IMR-90 (cell line): Measurements from ENCODE around the gene CCSER1. TPM values are rescaled to one million over a fixed set of nuclear protein-coding genes. Genes with fewer than 3 reads are reported as not detected.

Experiments
- ATAC-seq: fragments of 200-7000 bp; cut with Tn5 transposase; 2 replicates; pipeline ENCODE4 v1.9.1; 2020; ENCODE audit warnings: low read depth, mild to moderate bottlenecking, moderate library complexity
- BruUV-seq: library from RNA; stranded (reverse); fragments of 400-500 nt; replicated peaks from 2 replicates; lab custom pipeline; 2021; lab: Mats Ljungman, UMichigan
- CTCF ChIA-PET: fragments of 300-600 bp; formaldehyde crosslinking; extraction: SDS; loops from one replicate; lab custom pipeline; 2021; ENCODE audit warnings: antibody characterized with exemption; lab: Yijun Ruan, JAX
- POLR2A ChIA-PET: fragments of 300-600 bp; sonication (Branson Sonifier 250); formaldehyde crosslinking; loops from one replicate; lab custom pipeline; 2022; ENCODE audit warnings: antibody characterized with exemption; ENCODE audit not compliant: unreplicated experiment; lab: Charles Lee
- DNase-seq: peaks from one replicate; pipeline ENCODE4 v3.0.0; 2013
- H2AFZ ChIP-seq: replicated peaks from 2 replicates; pipeline ENCODE3; 2013; ENCODE audit warnings: low read length, mild to moderate bottlenecking; ENCODE audit not compliant: poor library complexity
- H2AK5ac ChIP-seq: 2 replicates; pipeline ENCODE4 v1.6.1; 2013; ENCODE audit warnings: low read depth, low read length, inconsistent platforms
- H2AK9ac ChIP-seq: replicated peaks from 2 replicates; pipeline ENCODE3; 2013; ENCODE audit warnings: mild to moderate bottlenecking, low read depth, low read length, moderate library complexity; ENCODE audit not compliant: poor library complexity
- H2BK120ac ChIP-seq: 2 replicates; pipeline ENCODE4 v1.6.1; 2013; ENCODE audit warnings: low read depth, low read length, inconsistent platforms
- H2BK15ac ChIP-seq: 3 replicates; pipeline ENCODE4 v1.6.1; 2013; ENCODE audit warnings: low read depth, low read length, inconsistent platforms
- H2BK20ac ChIP-seq: 2 replicates; pipeline ENCODE4 v1.6.1; 2013; ENCODE audit warnings: low read depth, mild to moderate bottlenecking, inconsistent platforms, low read length, moderate library complexity
- H2BK5ac ChIP-seq: 2 replicates; pipeline ENCODE4 v1.6.1; 2013; ENCODE audit warnings: mild to moderate bottlenecking, low read depth, low read length, inconsistent platforms; ENCODE audit not compliant: poor library complexity, severe bottlenecking
- H3K14ac ChIP-seq: replicated peaks from 2 replicates; pipeline ENCODE4 v1.6.1; 2013; ENCODE audit warnings: low read depth, low read length, inconsistent platforms
- H3K18ac ChIP-seq: 2 replicates; pipeline ENCODE4 v1.6.1; 2013; ENCODE audit warnings: low read depth, low read length, control low read depth
- H3K23ac ChIP-seq: 2 replicates; pipeline ENCODE4 v1.6.1; 2013; ENCODE audit warnings: low read depth, low read length, inconsistent platforms
- H3K27ac ChIP-seq: 2 replicates; pipeline ENCODE4 v1.5.1; 2013; ENCODE audit warnings: mild to moderate bottlenecking, control low read depth, low read length; ENCODE audit not compliant: insufficient read depth
- H3K27me3 ChIP-seq: 2 replicates; pipeline ENCODE4 v1.6.1; 2013; ENCODE audit warnings: low read length; ENCODE audit not compliant: control insufficient read depth, insufficient read depth
- H3K36me3 ChIP-seq: 2 replicates; pipeline ENCODE4 v1.6.1; 2013; ENCODE audit warnings: low read length, mixed read lengths; ENCODE audit not compliant: control insufficient read depth, insufficient read depth
- H3K4ac ChIP-seq: 2 replicates; pipeline ENCODE4 v1.6.1; 2013; ENCODE audit warnings: low read depth, low read length, inconsistent platforms
- H3K4me1 ChIP-seq: 2 replicates; pipeline ENCODE4 v1.6.1; 2013; ENCODE audit warnings: low read length, mixed read lengths; ENCODE audit not compliant: control insufficient read depth, insufficient read depth
- H3K4me2 ChIP-seq: 2 replicates; pipeline ENCODE4 v1.6.1; 2013; ENCODE audit warnings: low read depth, mild to moderate bottlenecking, control low read depth, low read length, moderate library complexity
- H3K4me3 ChIP-seq: 2 replicates; pipeline ENCODE4 v1.5.1; 2013; ENCODE audit warnings: low read depth, mild to moderate bottlenecking, control low read depth, low read length, moderate library complexity; ENCODE audit not compliant: insufficient read depth
- H3K56ac ChIP-seq: 2 replicates; pipeline ENCODE4 v1.6.1; 2013; ENCODE audit warnings: low read length, inconsistent platforms; ENCODE audit not compliant: insufficient read depth; ENCODE audit errors: extremely low read depth
- H3K79me1 ChIP-seq, 2 experiments: 2 replicates each; pipeline ENCODE4 v1.6.1; 2013; ENCODE audit warnings: low read length in 2 of 2, inconsistent platforms in 1 of 2, low read depth in 1 of 2
- H3K9ac ChIP-seq: 2 replicates; pipeline ENCODE4 v1.6.1; 2013; ENCODE audit warnings: low read depth, low read length, control low read depth
- H3K9me1 ChIP-seq: 2 replicates; pipeline ENCODE4 v1.6.1; 2013; ENCODE audit warnings: low read length, inconsistent platforms; ENCODE audit not compliant: insufficient read depth
- H3K9me3 ChIP-seq: 2 replicates; pipeline ENCODE4 v1.6.1; 2013; ENCODE audit warnings: low read length; ENCODE audit not compliant: control insufficient read depth, insufficient read depth
- H4K20me1 ChIP-seq: 2 replicates; pipeline ENCODE4 v1.6.1; 2013; ENCODE audit warnings: low read length, inconsistent platforms; ENCODE audit not compliant: insufficient read depth
- H4K5ac ChIP-seq: 2 replicates; pipeline ENCODE4 v1.6.1; 2013; ENCODE audit warnings: mild to moderate bottlenecking, low read depth, low read length, control low read depth
- H4K8ac ChIP-seq, 2 experiments: 2 replicates each; pipeline ENCODE4 v1.6.1; 2013; ENCODE audit warnings: low read depth in 2 of 2, low read length in 2 of 2, control low read depth in 1 of 2, inconsistent platforms in 1 of 2
- H4K91ac ChIP-seq: 2 replicates; pipeline ENCODE4 v1.6.1; 2013; ENCODE audit warnings: low read depth, low read length, inconsistent platforms; ENCODE audit not compliant: insufficient read depth
- BHLHE40 ChIP-seq: fragments of 150-350 bp; IDR thresholded peaks from 2 replicates; pipeline ENCODE4 v1.6.1; 2016; ENCODE audit warnings: mild to moderate bottlenecking, low read depth, low read length
- CEBPB ChIP-seq: IDR thresholded peaks from 2 replicates; pipeline ENCODE4 v1.6.1; 2012; ENCODE audit warnings: low read depth, low read length, improper control_type of control experiment
- CHD1 ChIP-seq: IDR thresholded peaks from 2 replicates; pipeline ENCODE4 v1.6.1; 2012; ENCODE audit warnings: low read depth, low read length, improper control_type of control experiment
- FOS ChIP-seq: fragments of 150-350 bp; IDR thresholded peaks from 2 replicates; pipeline ENCODE4 v1.6.1; 2016; ENCODE audit warnings: low read depth, low read length
- MAFK ChIP-seq: IDR thresholded peaks from 2 replicates; pipeline ENCODE4 v1.6.1; 2012; ENCODE audit warnings: low read depth, low read length, improper control_type of control experiment
- MAZ ChIP-seq: IDR thresholded peaks from 2 replicates; pipeline ENCODE4 v1.6.1; 2012; ENCODE audit warnings: low read depth, mild to moderate bottlenecking, low read length, improper control_type of control experiment, moderate library complexity, borderline replicate concordance
- MXI1 ChIP-seq: IDR thresholded peaks from 2 replicates; pipeline ENCODE4 v1.6.1; 2012; ENCODE audit warnings: low read depth, mild to moderate bottlenecking, low read length, moderate library complexity, borderline replicate concordance
- NFE2L2 ChIP-seq: fragments of 150-350 bp; IDR thresholded peaks from 2 replicates; pipeline ENCODE4 v1.6.1; 2016; ENCODE audit warnings: low read depth, mild to moderate bottlenecking, low read length
- POLR2A ChIP-seq: IDR thresholded peaks from 2 replicates; pipeline ENCODE4 v1.6.1; 2012; ENCODE audit warnings: mild to moderate bottlenecking, low read depth, low read length
- RAD21 ChIP-seq: IDR thresholded peaks from 2 replicates; pipeline ENCODE4 v1.6.1; 2012; ENCODE audit warnings: low read length, improper control_type of control experiment
- RCOR1 ChIP-seq: IDR thresholded peaks from 2 replicates; pipeline ENCODE4 v1.6.1; 2012; ENCODE audit warnings: mild to moderate bottlenecking, low read length, improper control_type of control experiment; ENCODE audit not compliant: insufficient replicate concordance
- RFX5 ChIP-seq: IDR thresholded peaks from 2 replicates; pipeline ENCODE4 v1.8.0; 2012; ENCODE audit warnings: low read depth, mild to moderate bottlenecking, low read length, moderate library complexity
- SMC3 ChIP-seq: fragments of 150-350 bp; IDR thresholded peaks from 2 replicates; pipeline ENCODE4 v1.6.1; 2016; ENCODE audit warnings: low read depth, mild to moderate bottlenecking, antibody characterized with exemption, low read length, moderate library complexity
- dilution Hi-C: fragments of 300-500 bp; cut with HindIII; formaldehyde crosslinking; loops from one replicate; pipeline ENCODE4 v1.14.3; 2018; ENCODE audit warnings: low sequenced_read_pairs; ENCODE audit not compliant: unreplicated experiment
- in situ Hi-C: fragments of 300-500 bp; cut with MboI; formaldehyde crosslinking; loops from 3 replicates; pipeline ENCODE4 v1.14.3; 2019; ENCODE audit warnings: low sequenced_read_pairs, inconsistent platforms, mixed read lengths
- intact Hi-C: fragments of 100-400 bp; cut with micrococcal nuclease; formaldehyde crosslinking; loops from 2 replicates; pipeline ENCODE4 v1.10.0; 2022
- polyA plus RNA-seq, 3 experiments: library from polyadenylated mRNA; depleted of rRNA; stranded (reverse); fragments of >200 nt; gene quantifications; 2 replicates each; pipeline ENCODE4 v1.2.3, GENCODE V29; 2012; ENCODE audit warnings: low replicate concordance in 1 of 3
- total RNA-seq: library from RNA; depleted of rRNA; stranded (reverse); fragments of >200 nt; gene quantifications from 2 replicates; pipeline ENCODE4 v1.2.3, GENCODE V29; 2012
- TF ChIP-seq, protein P1 (sequence below): fragments of 150-350 bp; IDR thresholded peaks from 2 replicates; pipeline ENCODE4 v1.6.1; 2016; ENCODE audit warnings: low read depth, mild to moderate bottlenecking, low read length, moderate library complexity, borderline replicate concordance
- TF ChIP-seq, protein P2 (sequence below): conservative IDR thresholded peaks from 2 replicates; pipeline ENCODE4 v1.5.1; 2012; ENCODE audit warnings: mild to moderate bottlenecking, low read depth, low read length, improper control_type of control experiment
- TF ChIP-seq, protein P3 (sequence below): fragments of 150-350 bp; IDR thresholded peaks from 2 replicates; pipeline ENCODE4 v1.6.1; 2017; ENCODE audit warnings: mild to moderate bottlenecking, antibody characterized with exemption, low read length, low read depth

Gene CCSER1
- total and polyA plus RNA-seq, 2 of the 4 experiments (the other 2 are of a cell fraction), result not detected

DNA sequence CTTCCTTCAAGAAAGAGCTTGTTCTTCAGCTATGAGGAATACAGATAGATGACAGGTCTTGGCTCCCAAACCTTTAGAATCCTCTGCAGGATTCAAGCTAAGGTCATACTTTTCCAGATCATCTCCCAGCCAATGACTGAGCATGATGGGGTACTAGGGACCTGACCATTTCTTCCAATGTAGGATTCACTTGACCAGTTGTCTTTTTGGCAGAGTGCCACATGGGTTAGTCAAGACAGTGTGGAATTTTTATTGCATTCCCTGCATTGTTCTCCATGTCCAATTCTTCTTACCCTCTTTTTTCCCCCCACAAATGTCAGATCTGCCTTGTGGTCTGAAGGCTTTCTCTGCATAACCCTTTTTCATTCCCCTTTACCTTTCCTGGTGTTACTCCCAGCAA is 99.5 kb downstream of the CCSER1 start:
- Histone ChIP-seq H3K4me3 (no peak overlapping the region), H2AK5ac (no peak overlapping the region), H3K18ac (no peak overlapping the region), H3K4me1 (no peaks in the 10 kb centered on the region), H2AFZ (no peak overlapping the region), H3K4ac (no peak overlapping the region), H3K36me3 (no peaks in the 10 kb centered on the region), H3K27ac (no peak overlapping the region), H3K9ac (no peak overlapping the region), H3K56ac (no peak overlapping the region), H3K23ac (no peak overlapping the region), H2BK120ac (no peak overlapping the region), H4K5ac (no peak overlapping the region), H3K9me3 (no peaks in the 10 kb centered on the region), H3K4me2 (no peak overlapping the region), H3K79me1 (no peaks in the 10 kb centered on the region), H4K8ac (no peak overlapping the region), H2BK5ac (no peak overlapping the region), H4K91ac (no peak overlapping the region), H3K14ac (no peak overlapping the region), H3K9me1 (no peaks in the 10 kb centered on the region), H2AK9ac (no peak overlapping the region), H4K20me1 (no peaks in the 10 kb centered on the region), H3K27me3 (no peaks in the 10 kb centered on the region), H2BK20ac (no peak overlapping the region), H2BK15ac (no peak overlapping the region)
- POLR2A ChIA-PET, result no interaction called here
- DNase-seq (no peak), ATAC-seq (no peak)
- dilution Hi-C loops (no loop called here), in situ Hi-C loops (no loop called here), intact Hi-C loops (no loop called here)
- CTCF ChIA-PET, result no interaction called here
- no TSS peak for BruUV-seq
- TF ChIP-seq RCOR1 (no peak), BHLHE40 (no peak), SMC3 (no peak), POLR2A (no peak), CEBPB (no peak), MAZ (no peak), NFE2L2 (no peak), CHD1 (no peak), MAFK (no peak), MXI1 (no peak), RAD21 (no peak), RFX5 (no peak), FOS (no peak)
- TF ChIP-seq, protein P1, sequence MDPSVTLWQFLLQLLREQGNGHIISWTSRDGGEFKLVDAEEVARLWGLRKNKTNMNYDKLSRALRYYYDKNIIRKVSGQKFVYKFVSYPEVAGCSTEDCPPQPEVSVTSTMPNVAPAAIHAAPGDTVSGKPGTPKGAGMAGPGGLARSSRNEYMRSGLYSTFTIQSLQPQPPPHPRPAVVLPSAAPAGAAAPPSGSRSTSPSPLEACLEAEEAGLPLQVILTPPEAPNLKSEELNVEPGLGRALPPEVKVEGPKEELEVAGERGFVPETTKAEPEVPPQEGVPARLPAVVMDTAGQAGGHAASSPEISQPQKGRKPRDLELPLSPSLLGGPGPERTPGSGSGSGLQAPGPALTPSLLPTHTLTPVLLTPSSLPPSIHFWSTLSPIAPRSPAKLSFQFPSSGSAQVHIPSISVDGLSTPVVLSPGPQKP, result no peak
- TF ChIP-seq, protein P2, sequence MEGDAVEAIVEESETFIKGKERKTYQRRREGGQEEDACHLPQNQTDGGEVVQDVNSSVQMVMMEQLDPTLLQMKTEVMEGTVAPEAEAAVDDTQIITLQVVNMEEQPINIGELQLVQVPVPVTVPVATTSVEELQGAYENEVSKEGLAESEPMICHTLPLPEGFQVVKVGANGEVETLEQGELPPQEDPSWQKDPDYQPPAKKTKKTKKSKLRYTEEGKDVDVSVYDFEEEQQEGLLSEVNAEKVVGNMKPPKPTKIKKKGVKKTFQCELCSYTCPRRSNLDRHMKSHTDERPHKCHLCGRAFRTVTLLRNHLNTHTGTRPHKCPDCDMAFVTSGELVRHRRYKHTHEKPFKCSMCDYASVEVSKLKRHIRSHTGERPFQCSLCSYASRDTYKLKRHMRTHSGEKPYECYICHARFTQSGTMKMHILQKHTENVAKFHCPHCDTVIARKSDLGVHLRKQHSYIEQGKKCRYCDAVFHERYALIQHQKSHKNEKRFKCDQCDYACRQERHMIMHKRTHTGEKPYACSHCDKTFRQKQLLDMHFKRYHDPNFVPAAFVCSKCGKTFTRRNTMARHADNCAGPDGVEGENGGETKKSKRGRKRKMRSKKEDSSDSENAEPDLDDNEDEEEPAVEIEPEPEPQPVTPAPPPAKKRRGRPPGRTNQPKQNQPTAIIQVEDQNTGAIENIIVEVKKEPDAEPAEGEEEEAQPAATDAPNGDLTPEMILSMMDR, result no peak
- TF ChIP-seq, protein P3, sequence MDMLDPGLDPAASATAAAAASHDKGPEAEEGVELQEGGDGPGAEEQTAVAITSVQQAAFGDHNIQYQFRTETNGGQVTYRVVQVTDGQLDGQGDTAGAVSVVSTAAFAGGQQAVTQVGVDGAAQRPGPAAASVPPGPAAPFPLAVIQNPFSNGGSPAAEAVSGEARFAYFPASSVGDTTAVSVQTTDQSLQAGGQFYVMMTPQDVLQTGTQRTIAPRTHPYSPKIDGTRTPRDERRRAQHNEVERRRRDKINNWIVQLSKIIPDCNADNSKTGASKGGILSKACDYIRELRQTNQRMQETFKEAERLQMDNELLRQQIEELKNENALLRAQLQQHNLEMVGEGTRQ, result no peak
